ENCODE results near the gene CEP192.

DNA sequence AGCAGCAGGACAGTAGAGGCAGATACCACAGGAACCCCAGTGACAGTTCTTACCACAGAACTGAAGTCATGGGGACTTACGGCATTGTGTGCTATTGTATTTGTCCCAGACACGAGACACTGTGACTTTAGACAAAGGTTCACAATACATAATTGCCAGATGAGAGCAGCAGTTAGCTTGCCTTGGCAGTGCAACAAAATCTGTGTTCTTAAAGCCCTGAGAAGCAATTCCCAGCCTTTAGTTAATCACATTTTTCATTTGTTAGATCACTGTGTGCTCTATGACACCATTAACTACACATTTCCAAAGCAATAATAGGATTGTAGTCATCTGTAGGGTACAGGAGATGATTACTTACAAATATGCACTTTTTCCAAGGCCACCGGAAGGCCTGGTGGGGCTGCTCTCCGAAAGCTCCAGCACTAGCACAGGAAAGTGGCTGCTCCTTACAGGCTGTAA is 129.8 kb downstream of the CEP192 start:
- TF ChIP-seq YY1 (IDR thresholded peaks at IDR 0.05) (no peak), RAD21 (IDR thresholded peaks at IDR 0.05) (no peak), JUND (IDR thresholded peaks at IDR 0.05) (no peak), TAF1 (conservative IDR thresholded peaks at IDR 0.05) (no peak)
- TF ChIP-seq, protein P1, sequence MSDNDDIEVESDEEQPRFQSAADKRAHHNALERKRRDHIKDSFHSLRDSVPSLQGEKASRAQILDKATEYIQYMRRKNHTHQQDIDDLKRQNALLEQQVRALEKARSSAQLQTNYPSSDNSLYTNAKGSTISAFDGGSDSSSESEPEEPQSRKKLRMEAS (IDR thresholded peaks at IDR 0.05) = no peak
- TF ChIP-seq, protein P2, sequence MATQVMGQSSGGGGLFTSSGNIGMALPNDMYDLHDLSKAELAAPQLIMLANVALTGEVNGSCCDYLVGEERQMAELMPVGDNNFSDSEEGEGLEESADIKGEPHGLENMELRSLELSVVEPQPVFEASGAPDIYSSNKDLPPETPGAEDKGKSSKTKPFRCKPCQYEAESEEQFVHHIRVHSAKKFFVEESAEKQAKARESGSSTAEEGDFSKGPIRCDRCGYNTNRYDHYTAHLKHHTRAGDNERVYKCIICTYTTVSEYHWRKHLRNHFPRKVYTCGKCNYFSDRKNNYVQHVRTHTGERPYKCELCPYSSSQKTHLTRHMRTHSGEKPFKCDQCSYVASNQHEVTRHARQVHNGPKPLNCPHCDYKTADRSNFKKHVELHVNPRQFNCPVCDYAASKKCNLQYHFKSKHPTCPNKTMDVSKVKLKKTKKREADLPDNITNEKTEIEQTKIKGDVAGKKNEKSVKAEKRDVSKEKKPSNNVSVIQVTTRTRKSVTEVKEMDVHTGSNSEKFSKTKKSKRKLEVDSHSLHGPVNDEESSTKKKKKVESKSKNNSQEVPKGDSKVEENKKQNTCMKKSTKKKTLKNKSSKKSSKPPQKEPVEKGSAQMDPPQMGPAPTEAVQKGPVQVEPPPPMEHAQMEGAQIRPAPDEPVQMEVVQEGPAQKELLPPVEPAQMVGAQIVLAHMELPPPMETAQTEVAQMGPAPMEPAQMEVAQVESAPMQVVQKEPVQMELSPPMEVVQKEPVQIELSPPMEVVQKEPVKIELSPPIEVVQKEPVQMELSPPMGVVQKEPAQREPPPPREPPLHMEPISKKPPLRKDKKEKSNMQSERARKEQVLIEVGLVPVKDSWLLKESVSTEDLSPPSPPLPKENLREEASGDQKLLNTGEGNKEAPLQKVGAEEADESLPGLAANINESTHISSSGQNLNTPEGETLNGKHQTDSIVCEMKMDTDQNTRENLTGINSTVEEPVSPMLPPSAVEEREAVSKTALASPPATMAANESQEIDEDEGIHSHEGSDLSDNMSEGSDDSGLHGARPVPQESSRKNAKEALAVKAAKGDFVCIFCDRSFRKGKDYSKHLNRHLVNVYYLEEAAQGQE (IDR thresholded peaks at IDR 0.05) = no peak

All from liver (tissue), 2 donors.